SU-DHL-6 (cell line): ENCODE data around the gene CDK11B.

Experiments
- EZH2phosphoT487 ChIP-seq: fragments of 200-600 bp; sonication (generic), shearing (Covaris generic); conservative IDR thresholded peaks from 2 replicates; pipeline ENCODE4 v1.6.1; 2018; ENCODE audit warnings: mild to moderate bottlenecking, antibody characterized with exemption, low read length, moderate library complexity, mixed read lengths
- TF ChIP-seq, protein P1 (sequence below): fragments of 200-600 bp; sonication (generic); IDR thresholded peaks from one replicate; pipeline ENCODE4 v1.5.1; 2017; ENCODE audit warnings: antibody characterized with exemption, mild to moderate bottlenecking, low read length, moderate library complexity; ENCODE audit not compliant: insufficient read depth, poor library complexity, severe bottlenecking

DNA sequence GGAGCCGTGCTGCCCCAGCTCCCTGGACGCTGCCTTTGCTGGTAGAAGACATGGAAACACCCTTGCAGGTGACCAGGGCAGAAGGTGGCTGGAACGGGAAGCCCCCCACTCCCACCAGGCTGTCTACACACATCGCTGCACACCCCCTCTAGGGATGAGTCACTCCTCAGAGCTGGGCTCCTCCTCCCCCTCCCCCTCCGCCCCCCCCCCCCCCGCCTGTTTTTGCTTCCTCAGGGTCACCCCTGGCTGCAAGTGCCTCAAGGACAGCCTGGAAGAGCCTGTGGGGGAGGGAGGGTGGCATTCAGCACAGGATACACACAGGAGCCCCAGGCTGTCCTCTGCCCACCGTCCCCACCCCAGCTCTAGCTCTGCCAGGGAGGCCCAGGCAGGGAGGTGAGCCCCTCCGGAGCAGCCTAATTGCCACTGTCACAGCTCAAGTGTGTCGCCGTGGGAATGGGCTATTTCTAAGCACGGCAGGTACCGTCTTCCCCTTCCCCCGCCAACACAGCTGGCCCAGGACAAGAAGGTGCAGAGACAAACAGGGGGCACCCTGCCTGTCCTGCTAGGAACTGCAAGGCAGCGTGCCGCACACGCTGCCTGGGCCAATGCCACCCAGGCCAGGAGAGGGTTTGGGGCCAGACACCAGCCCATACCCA is 61.4 kb downstream of the CDK11B start:
- TF ChIP-seq, protein P1, sequence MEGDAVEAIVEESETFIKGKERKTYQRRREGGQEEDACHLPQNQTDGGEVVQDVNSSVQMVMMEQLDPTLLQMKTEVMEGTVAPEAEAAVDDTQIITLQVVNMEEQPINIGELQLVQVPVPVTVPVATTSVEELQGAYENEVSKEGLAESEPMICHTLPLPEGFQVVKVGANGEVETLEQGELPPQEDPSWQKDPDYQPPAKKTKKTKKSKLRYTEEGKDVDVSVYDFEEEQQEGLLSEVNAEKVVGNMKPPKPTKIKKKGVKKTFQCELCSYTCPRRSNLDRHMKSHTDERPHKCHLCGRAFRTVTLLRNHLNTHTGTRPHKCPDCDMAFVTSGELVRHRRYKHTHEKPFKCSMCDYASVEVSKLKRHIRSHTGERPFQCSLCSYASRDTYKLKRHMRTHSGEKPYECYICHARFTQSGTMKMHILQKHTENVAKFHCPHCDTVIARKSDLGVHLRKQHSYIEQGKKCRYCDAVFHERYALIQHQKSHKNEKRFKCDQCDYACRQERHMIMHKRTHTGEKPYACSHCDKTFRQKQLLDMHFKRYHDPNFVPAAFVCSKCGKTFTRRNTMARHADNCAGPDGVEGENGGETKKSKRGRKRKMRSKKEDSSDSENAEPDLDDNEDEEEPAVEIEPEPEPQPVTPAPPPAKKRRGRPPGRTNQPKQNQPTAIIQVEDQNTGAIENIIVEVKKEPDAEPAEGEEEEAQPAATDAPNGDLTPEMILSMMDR, result peak; percentile 12
- TF ChIP-seq EZH2phosphoT487, result no peak
